GM19397 (cell line): ENCODE measurements around the gene DNAH10.

Source experiments
- ATAC-seq: cut with Tn5 transposase; IDR thresholded peaks from one replicate; pipeline ENCODE4 v1.9.1; 2021; ENCODE audit warnings: mild to moderate bottlenecking, moderate library complexity; ENCODE audit not compliant: unreplicated experiment

DNAH10 gene

DNA sequence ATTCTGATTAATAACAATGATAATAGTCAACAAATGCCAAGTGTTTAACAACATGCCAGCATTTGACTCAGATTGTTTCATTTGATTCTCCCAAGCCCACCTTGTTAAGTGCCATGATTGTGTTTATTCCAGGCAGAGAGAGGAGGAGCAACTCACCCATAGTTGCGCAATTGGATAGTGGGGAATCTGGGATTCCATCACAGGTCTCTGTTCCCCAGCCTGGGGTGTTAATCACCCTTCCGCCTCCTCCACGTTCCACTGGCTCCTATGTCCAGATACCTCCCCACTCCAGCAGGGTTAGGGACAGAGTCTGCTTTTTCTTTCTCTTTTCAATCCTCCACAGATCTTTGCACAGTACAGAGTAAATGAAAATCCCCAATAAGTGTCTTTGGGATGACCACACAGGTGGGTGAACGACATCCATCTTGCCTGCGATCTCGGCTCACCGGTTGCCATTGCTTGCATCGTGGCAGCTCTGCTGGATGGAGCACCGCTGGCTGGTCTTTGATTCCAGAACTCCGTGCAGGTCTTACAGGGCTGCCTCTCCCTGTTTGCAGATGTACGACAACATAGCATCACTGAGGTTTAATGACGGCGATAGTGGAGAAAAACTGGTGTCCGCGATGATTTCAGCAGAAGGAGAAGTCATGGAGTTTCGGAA lies 78.8 kb downstream of the DNAH10 start:
- no peak for ATAC-seq

DNA sequence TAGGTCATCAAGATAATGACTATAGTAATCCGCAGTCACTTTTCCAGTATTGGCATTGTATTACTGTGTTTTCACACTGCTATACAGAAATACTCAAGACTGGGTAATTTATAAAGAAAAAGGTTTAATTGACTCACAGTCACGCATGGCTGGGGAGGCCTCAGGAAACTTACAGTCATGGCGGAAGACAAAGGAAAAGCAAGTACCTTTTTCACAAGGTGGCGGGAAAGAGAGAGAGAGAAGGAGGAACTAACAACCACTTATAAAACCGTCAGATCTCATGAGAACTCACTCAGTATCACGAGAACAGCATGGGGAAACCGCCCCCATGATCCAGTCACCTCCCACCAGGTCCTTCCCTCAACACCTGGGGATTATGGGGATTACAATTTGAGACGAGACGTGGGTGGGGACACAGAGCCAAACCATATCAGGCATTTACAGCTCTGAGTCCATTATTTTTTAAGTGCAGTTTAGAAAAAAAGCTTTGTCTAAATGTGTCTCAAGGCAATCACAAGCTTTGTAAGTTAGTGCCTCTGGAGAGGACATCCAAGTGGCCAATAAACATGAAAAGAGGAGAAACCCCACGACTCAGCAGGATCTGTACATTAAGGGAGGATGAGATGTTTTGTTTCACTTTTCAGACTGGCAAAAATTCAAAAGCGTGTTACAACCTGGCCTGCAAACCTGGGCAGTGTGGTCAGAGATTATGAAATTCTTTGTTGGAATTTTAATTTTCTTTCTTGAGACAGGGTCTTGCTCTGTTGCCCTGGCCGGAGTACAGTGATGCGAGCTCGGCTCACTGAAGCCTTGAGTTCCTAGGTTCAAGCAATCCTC lies 82.0 kb downstream of the DNAH10 start:
- ATAC-seq: no peak

- no peak for ATAC-seq
Observed at GRCh38 chr12:123845881-123846280, 83.8 kb downstream of the DNAH10 start.

GRCh38 chr12:123846340-123846739 lies 84.2 kb downstream of the DNAH10 start:
- no peak for ATAC-seq

DNA sequence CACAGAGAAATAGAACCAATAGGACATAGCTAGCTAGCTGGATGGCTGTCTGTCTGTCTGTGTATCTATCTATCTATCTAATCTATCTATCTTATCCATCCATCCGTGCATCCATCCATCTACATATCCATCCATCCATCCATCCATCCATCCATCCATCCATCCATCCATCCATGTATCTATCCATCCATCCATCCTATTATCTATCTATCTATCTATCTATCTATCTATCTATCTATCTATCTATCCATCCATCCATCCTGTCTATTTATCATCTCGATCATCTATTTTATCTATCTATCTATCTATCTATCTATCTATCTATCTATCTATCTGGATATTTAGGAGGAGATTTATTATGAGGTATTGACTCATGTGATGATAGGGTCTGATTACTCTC lies 84.9 kb downstream of the DNAH10 start:
- ATAC-seq: no peak

DNA sequence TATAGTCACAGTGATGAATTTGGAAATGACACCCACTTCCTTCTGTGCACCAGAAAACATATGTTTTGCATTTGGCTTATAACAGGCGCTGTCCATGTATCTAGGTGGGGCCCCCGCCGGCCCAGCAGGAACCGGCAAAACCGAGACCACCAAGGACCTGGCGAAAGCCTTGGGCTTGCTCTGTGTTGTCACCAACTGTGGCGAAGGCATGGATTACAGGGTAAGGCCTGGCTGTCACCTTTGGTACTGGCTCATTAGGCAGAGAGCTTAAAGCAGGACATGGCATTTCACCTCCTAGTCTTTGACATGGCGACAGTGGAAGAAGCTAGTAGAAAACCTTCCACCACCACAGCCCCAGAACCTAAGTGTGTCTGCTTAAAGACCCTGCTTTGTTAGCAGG lies 85.8 kb downstream of the DNAH10 start:
- ATAC-seq: no peak

GRCh38 chr12:123849517-123849916 lies 87.4 kb downstream of the DNAH10 start:
- no peak for ATAC-seq

GRCh38 chr12:123850246-123851134 lies 88.4 kb downstream of the DNAH10 start:
- ATAC-seq: no peak

GRCh38 chr12:123853396-123854070 lies 91.4 kb downstream of the DNAH10 start:
- ATAC-seq: no peak

DNA sequence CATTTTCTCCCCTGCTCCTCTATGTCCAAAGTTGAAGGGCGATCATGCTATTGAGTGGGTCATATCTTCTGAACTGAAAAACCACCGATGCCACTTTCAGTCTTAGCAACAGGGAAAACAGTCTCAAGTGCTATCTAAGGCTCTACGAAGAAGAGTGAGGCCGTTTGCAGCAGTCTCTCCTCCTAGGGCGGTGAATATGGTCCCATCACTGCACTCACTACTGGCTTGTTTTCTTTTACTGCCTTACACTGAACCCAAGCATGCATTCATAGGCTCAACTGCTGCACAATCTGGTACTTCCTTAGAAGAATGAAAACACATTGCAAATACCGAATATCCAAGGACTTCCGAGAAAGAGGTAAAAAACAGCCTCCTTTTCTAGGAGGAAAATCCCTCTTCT lies 92.1 kb downstream of the DNAH10 start:
- ATAC-seq: no peak

- ATAC-seq: no peak
Observed at GRCh38 chr12:123854918-123855317, 92.8 kb downstream of the DNAH10 start.

DNA sequence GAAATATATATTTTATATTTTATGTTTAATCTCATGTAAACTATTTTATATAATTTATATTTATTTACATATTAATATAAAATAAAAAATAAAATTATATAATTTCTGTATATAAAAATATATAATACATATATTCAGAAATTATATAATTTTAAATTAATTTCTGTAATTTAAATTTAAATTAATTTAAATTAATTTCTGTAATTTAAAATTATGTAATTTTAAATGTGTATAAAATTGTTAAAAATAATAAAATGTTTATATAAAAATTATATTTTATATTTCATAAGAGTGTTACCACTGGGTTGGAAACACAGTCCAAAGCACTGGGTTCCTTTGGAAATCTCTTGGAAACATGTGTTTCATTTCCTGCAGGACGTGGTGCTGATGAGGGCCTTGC lies 94.6 kb downstream of the DNAH10 start:
- ATAC-seq: no peak

DNA sequence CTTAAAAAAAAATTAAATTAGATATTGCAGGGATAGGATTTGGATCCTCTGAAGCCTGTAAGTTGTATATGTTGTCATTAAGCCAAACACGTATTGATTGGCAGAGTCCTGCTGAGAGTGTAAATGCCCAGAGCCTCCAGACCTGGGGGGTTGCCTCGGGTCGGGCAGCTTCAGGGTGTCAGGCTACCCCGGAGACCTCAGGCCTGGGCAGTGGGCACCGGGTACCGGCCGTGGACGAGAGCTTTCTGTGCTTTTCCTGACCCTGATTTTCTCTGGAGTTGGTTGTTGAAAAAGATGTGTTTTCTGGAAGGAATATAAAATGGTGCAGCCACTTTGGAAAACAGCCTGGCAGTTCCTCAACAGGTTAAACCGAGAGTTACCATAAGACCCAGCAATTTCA lies 96.1 kb downstream of the DNAH10 start:
- ATAC-seq: no peak

DNA sequence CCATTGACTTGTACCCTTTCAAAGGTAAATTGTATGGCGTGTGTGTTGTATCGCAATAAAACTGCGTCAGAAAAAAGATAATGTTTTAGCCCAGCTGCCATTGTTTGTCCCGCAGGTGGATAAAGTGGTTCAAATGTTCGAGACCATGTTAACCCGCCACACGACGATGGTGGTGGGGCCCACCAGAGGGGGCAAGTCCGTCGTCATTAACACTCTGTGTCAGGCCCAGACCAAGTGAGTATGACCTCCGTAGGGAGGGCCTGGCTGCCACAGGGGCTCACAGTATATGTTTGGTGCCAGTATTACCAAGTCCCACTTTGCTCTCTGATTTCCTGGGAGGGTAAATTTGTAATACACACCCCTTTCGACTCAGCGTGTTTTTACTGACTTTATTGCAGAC lies 96.9 kb downstream of the DNAH10 start:
- no peak for ATAC-seq

DNA sequence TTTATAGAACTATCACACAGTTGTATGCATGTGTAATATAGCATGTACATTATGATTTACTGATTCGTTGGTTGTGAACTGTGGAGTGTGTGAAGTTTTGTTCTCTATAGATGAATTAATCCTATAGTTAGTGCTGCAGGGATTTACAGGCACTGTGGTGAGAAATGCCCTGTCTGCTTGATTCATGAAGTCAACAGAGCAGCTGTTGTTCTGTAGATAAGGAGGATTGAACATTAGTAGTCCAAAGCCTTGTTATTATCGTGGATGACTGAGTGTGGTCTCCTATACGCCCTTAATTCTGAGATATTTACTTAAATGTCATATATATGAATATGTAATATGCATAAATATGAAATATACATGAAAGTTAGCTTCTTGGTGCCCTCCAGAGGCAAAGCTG lies 98.3 kb downstream of the DNAH10 start:
- ATAC-seq: no peak

- no peak for ATAC-seq
Observed at GRCh38 chr12:123861392-123861791, 99.3 kb downstream of the DNAH10 start.

DNA sequence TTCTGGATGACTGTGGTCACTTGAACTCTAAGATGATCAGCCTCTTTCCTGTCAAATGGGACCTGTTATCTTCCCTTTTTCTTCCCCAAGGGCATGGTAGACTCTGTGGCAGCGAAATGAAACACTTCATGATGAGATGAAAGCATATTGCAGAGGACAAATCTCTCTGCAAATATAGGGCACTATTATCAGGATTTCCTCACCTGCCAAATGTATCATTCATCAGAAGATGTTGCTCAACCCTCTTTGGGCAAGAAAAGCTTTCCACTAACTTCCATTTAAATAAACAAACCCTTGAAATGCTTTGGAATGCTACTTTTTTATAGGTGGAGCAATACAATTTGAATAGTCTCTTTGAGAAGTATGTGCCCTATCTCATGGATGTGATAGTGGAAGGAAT lies 105.0 kb downstream of the DNAH10 start:
- ATAC-seq: no peak

DNA sequence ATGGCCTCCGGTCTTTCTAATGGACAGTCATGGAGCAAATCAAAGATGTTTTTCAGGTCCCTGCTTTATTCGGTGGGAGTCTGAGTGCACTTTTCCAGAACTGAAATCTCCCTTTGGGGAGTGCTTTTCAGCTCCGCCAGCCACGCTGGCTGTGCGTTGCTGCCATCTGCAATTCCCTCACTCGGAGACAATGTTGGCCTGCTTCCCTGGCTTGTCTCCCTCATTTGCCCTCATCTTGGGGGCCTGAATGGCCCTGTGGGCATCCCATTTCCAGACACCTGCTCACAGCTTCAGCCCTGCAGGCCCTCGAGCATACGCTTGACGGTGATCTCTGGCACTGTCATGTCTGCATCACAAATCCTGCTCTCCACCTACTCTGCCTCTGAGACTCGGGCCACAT lies 106.7 kb downstream of the DNAH10 start:
- no peak for ATAC-seq

DNA sequence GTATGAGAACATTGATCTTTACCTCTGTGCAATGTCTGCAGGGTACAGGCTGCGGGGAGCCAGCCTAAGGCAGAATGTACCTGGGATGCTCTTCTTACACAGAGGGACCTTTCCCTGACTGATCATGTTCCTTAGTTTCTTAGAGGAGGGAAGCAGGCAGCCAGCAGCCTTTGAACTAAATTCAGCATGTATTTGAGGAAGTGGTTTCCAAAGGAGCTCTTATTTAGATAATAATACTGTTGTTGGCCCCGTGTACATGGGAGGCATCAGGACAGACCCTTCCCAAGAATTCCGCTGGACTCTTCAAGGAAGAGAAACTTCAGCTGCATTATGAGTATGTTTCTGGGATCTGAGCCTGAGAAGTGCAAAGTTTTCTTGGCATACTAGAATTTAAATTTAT lies 111.7 kb downstream of the DNAH10 start:
- no peak for ATAC-seq

- no peak for ATAC-seq
Observed at GRCh38 chr12:123877968-123878367, 115.9 kb downstream of the DNAH10 start.

DNA sequence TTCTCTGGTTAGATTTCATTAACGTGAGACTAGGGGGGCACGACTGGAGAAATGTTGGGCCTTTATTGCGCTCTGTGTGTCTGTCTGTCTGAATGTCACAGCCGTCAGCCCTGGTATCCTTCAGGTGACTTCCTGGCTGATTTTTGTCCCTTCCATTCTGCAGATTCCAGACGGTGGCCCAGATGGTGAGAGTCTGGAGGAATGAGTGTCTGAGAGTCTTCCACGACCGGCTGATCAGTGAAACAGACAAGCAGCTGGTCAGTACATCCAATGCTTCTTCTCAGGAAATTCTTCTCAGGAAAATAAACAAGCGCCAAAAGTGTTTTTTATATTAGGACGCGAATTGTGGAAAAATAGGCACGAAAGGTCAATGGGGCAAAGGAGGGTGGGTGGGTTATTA lies 117.0 kb downstream of the DNAH10 start:
- no peak for ATAC-seq
